ENCODE results near the gene UROC1.

The UROC1 gene

DNA sequence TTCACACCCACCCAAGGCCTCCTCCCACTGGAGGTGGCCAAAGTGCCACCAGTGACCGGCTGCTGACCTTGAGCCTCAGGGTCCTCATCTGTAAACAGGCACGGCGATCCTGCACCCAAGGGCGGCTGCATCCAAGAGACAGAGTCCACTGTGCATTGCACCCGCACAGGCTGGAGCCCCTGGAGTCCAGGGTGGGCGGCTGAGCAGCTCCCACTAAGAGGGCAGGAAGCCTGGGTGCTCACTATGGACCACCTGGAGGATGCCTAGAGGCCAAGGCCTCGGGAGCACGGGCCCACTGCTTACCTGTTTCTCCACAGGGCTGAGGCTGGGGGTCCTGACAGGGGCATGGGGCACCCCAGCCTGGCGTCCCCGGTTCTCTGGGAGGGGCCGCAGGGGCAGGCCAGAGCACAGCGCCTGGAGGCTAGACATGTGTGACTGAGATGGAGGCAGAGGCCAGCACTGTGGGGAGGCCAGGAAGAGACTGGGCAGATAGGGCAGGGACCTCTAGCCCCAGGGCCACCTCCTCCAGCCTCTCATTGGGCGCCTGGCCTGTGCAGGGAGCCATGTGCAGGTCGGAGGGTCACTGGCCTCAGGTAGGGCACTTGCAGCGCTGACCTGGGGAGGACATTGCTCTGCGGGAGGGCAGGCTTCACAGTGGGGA, at the start of gene UROC1:
Gene UROC1, minus strand, starts transcription at position 483 of the 661 bp plus-strand sequence. Its CDS starts 54 bp downstream, at position 429.
- no peak for DNase-seq (ENCODE audit: low spot score)

GRCh38 chr3:126562737-126563276, 45.2 kb upstream of the UROC1 start:
- no peak for DNase-seq (ENCODE audit: low spot score)

DNA sequence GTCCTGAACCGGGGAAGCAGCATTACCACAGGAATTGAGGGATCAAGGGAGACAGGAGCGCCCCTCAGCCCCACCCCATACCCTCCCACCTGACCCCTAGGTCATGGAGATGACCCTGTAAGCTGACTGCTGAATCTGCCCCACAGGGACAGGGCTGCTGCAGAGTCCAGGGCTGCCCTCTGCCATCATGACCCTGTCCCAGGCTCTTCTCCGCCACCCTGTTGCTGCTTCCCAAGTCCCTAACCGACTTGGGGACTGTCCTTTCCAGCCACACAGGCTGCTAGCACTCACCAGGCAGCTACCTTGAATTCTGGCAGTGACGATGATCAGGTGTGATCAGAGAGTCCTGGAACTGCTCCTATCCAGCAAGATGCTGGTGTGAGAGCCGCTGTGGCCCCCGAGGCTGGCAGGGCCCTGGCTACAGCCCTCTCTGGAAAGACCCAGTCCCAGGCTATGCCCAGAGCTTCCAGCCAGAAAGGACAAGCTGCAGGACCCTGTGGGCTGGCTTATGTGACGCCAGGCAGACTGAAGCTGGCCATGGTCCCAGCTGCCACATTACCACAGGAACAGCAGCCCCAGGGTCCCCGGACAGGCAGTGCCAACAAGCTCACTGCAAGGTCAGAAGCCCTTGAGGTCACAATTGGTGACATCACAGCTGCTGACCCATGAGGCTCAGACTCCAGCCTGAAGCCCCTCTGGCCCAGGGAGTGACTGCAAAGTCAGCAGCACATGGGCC, 40.9 kb upstream of the UROC1 start, which contains the start of gene C3orf22:
Gene C3orf22, minus strand, starts transcription at position 597 of the 736 bp plus-strand sequence. CDS start 5,542 bp downstream, outside the sequence.
- DNase-seq (ENCODE audit: low spot score): no peak

DNA sequence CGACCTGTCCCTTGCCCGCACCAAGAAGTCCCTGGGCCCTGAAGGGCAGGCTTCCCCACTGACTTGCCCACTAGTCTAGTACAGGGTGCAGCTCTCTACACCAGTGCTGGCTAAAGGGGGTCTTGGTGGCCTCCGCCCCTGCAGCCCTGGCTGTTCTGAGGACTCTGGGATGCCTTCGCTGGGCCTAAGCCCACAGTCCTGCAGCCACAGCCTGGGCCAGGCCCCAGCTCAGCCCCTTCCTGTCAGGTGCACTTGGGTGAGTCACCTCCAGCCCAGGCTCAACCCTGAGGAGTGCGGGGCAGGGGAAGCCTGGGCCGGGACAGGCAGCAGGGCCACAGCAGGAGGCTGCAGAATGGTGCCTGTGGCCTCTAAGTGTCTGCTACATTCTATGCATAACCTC, 40.2 kb upstream of the UROC1 start:
- DNase-seq (ENCODE audit: low spot score): no peak

DNA sequence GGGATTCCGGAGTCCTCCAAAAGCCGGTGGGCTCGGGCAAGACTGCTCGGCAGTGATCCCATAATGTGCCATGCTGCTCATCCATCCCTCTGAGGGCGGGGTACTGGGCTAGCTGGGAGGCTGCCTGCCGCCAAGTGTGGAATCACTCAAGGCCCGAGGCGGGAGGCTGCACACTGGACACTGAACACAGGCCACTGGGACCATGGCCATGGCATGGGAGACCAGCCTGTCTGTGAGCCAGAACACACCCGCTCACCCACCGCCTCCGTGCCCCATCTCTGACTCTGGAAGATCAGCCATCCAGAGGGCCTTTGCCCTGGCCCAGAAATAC, 39.8 kb upstream of the UROC1 start:
- no peak for DNase-seq (ENCODE audit: low spot score)

DNA sequence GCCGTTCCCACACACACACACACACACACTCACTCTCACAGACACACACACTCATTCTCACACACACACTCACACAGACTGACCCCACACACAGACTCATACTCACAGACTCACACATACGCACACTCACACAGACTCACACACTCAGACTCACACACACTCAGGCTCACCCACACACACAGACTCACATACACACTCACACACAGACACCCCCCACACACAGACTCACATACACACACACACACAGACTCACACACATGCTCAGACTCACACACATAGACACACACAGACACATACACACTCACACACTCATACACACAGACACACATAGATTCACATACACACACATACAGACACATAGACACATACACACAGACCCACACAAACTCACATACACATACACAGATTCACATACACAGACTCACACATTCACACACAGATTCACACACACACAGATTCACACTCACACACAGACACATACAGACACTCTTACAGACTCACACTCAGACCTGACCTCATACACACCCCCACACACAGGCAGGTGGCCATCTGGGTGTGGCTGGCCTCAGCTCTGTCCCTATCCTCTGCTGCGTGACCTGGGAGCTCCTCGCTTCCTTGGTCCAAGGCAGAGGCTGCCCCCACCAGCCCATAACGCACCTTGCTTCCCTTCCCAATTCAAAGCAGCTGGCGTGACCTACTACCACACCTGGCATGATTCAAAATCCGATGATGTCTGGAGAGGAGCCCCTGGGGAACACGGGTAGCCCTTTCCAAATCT, 39.3 kb upstream of the UROC1 start:
- no peak for DNase-seq (ENCODE audit: low spot score)

GRCh38 chr3:126555795-126556636, 38.4 kb upstream of the UROC1 start:
- no peak for DNase-seq (ENCODE audit: low spot score)

DNA sequence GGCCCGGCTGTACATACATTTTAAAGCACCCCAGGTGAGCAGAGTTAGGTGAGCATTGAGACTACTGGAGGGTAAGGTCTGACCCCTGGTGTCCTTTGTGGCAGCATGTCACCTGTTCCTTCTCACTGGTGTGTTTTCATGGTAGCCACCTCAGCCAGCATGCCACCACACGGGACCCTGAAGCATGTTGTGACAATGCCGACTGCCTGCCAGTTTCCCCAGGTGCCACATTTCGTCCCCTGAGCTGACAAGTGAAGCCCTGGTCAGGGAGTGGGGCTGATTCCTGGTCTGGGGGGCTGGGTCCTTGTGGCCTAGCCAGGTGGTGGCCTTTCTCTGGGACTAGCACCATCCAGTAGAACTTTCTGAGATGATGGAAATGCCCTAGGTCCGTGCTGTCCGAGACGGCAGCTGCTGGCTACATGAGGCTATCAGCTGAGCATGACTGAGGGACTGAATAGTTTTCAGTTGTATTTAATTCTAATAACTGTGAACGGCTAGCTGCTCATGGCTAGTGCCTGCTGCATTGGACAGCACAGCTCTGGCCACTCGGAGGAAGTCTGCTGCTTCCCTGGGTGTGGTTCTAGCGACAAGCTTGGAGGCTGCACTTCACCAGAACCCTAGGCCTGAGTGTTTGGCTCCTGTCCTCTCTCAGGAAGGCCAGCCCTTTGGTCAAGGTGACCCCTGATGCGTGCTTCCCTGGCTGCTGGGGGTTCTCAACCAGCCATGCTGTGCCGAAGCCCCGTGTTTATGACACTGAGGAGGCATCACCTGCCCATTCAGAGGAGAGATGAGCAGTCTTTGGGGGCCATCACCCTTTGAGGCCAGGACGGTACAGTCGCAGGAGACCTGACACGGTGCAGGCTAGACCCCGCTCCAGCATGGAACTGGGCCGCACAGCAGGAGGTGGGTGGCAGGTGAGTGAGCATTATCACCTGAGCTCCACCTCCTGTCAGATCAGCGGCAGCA, 37.3 kb upstream of the UROC1 start:
- no peak for DNase-seq (ENCODE audit: low spot score)

DNA sequence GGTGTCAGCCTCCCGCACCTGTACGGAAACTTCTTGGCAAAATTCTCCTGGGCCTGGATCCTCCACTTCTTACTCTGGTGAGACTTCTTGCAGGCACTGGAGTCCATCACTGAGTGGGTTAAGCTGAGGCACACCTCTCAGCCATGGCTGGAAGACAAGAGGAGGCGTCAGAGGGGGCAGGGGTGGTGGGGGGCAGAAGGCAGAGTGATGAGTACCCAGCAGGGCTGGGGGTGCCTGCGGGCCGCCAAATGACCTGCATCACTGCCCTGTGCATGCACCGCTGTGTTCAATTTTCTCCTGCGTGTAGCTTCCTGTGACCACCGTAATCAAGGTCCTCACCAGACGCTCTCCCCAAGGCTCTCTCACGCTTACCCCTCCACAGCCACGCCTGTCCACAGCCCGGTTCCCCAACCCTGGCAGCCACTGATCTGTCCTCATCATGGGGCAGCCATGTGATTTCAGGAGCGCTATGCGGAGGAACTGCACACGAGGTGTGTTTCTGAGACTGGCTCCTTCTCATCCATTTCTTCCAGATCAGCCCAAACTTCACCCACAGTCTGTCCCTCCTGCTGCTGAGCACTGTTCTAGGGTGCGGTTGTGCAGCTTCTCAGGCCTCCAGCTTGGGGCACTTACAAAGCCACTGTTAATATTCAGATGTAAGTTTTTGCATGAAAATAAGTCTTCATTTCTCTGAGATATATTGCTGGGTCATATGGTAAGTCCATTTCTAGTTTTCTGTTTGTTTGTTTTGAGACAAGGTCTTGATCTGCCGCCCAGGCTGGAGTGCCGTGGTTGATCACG, 35.9 kb upstream of the UROC1 start:
- no peak for DNase-seq (ENCODE audit: low spot score)

DNA sequence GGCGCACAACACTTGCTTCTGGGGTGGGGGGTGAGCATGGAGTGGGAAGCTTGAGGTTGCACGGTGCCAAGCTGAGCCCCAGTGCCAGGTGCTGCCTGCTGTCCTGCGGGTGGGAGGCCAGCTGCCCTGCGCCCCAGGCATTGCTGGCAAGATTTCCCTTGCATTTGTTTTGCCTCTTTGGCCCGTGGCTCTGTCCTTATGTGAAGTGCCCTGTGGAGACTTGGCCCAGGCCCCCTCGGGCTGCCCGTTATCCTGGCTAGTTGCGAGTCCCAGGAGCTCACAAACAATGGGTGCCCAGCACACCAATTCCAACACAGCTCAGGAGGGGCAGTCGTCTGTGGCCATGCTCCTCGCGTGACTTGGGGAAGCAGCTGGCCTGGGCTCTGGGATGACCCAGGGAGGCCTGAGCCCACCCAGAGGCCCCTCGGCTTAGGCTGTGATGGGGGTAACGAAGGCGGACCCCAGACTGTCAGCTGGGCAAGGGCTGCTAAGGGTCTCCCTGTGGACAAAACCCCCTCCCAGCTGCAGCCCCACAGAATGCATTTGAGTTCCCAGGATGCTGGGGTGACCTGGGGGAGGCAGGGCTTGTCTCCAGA, 35.2 kb upstream of the UROC1 start:
- DNase-seq (ENCODE audit: low spot score): no peak

GRCh38 chr3:126551839-126552687, 34.5 kb upstream of the UROC1 start:
- DNase-seq (ENCODE audit: low spot score): no peak

- no peak for DNase-seq (ENCODE audit: low spot score)
These were observed 33.7 kb upstream of the UROC1 start for GRCh38 chr3:126551121-126551838.

GRCh38 chr3:126550488-126551051, 33.0 kb upstream of the UROC1 start:
- DNase-seq (ENCODE audit: low spot score): no peak

DNA sequence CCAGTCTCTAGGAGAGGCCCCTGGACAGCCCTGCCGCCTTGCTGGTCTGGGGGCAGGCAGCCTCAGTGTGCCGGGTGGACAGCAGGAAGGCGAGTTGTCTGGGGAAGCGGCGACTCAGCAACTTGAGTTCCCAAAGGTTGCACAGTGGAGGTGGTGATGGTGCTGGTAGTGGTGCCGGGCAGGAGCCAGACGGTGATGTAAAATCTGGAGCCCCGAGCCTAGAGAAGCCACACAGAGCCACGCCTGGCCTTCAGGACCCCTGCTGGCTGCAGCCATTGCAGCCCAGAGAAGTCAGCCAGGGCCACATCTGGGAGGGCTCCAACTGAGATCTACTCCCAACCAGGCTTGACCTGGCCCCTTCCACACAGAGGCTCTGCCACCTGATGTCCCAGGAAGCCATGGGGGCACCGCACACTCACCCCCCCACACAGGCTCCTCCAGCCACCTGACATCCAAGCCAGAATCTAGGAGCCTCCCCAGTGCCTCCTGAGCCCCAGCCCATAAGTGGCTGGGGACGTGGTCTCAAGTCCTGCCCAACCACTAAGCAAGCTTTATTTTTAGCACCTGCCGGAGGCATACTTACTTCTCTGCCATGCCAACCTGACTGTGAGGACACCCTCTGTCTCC, 32.4 kb upstream of the UROC1 start:
- DNase-seq (ENCODE audit: low spot score): no peak

GRCh38 chr3:126548556-126549466, 31.2 kb upstream of the UROC1 start:
- no peak for DNase-seq (ENCODE audit: low spot score)

- no peak for DNase-seq (ENCODE audit: low spot score)
These were observed 30.1 kb upstream of the UROC1 start for GRCh38 chr3:126547721-126548120.

Data from germinal center (tissue), 1 donor.